ENCODE data around the gene FAM120A.
"Not testable (repeated sequence)": the region's sequence is repeated elsewhere in the genome, so short reads cannot be mapped to it uniquely, and the experiment has no call there.

The FAM120A gene

DNA sequence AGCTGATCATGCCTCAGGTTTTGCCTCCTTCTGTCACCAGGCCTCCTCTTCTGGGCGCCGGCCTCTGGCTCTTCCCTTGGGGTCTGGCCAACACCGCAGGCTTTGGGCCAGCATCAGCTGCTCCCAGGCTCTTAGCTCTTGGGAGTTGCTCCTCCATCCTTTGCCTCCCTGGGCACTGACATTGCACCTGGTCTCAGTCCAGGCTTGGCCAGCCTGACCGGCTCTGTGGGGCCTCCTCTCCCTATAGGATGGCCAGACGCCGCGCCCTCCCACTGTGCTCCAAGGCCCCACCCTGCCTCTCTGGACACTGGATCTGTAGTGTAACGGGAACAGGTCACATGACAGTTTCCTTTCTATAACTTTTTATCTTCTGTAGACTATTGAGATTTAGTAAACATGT lies 59.7 kb downstream of the FAM120A start:
- not testable (repeated sequence) for DNase-seq (ENCODE audit: low read depth in 2 of 2)

DNA sequence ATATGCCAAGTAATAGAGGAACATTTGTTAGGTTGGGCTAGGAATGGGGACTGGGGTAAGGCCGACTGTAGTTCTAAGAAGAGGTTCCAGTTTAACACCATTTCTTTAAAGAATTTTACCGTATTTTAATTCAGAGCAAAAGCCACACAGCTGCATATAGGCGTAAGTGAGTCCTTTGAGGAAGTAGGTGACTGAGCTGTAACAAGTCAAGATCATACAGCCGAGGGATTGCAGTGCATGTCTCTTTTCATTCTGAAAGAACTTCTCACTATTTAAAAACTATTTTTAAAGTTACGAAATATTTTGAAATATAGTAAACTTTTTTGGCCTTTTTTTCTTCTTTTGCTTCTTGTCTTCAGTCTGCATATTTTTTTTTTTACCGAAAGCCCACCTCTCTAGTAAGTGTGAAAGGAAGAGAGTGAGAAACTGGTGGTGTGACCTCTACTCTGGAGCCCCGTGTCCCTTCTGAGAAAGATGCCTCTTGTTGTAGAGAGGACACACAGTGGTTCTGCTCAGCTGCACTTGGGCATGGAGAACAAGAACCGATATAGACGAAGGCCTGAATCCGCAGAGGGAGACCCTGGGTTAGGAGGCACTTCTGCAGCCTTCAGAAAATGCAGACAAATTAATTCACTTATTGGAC lies 60.8 kb downstream of the FAM120A start:
- not testable (repeated sequence) for DNase-seq (ENCODE audit: low read depth in 2 of 2)

DNA sequence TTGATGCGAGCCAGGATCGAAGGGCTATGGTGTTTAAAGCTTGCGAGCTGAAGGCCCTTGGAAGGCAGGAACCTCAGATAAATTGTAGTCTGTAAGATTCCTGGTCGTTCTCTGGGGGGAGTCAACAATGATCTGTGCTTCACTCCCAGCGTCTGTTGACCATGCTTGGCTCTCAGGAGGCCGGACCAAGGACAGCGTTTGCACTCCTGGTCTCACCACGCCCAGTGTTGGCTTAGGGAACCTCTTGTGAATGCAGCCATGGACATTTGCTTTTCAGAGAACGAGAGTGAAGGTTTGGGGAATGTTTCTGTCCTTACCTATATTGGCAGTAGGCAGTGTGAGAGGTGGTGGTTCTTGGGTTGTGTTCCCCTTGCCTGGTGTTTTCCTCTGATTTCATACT lies 62.1 kb downstream of the FAM120A start:
- no peak for DNase-seq (ENCODE audit: low read depth in 2 of 2)

DNA sequence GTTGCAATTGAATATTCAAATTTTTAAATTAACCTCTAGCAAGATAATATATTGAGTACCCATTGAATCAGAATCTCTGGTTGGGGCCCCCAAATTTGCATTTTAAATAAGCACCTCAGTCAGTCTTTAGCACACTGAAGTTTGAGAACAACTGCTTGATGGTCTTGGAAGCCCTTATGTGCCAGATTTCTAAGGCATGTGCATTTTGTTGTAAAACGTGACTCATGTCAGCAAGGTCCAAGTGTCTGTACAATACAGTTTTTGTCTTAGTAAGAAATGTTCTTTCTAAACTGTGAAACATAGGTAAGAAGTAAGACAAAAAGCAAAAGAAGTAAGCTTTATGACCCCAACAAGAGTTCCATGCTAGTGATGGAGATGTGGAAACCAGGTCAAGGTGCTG lies 65.8 kb downstream of the FAM120A start:
- no peak for DNase-seq (ENCODE audit: low read depth in 2 of 2)

DNA sequence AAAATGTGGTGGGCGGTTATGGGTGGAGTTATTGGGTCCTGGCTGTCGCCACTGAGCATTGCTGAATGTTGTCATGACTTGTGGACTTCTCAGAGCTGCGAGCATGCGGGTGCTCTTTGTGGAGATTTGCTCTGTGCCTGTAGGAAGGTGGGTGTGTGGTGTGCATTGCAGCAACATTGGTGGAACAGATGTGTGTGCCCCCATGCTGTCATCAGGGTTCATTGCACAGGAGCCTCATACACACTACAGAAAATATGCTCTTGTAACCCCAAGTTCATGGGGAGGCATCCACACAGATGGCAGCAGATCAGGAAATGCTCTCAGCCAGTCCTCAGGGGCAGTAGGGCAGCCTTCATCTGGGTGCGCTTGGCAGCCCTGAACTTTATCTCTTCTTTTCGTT lies 69.0 kb downstream of the FAM120A start:
- no peak for DNase-seq (ENCODE audit: low read depth in 2 of 2)

DNA sequence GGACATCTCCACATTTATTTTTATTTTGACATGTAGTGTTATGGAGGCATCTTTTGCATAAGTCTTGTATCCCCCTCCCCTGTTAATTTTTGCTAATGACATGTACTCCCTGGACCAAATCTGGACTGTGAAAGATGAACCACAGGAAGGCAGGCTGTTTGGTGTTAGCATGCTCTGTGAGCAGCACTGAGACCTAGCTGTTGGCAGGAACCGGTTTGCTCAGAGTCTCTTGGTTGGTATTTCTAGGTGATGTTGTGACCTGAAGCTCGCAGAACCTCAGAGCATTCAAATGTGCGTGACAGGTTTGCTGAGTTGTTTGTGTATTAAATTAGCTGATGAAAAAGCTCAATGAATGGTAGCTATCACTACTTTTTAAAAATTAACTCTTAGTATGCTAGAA lies 71.3 kb downstream of the FAM120A start:
- DNase-seq (ENCODE audit: low read depth in 2 of 2): no peak

DNA sequence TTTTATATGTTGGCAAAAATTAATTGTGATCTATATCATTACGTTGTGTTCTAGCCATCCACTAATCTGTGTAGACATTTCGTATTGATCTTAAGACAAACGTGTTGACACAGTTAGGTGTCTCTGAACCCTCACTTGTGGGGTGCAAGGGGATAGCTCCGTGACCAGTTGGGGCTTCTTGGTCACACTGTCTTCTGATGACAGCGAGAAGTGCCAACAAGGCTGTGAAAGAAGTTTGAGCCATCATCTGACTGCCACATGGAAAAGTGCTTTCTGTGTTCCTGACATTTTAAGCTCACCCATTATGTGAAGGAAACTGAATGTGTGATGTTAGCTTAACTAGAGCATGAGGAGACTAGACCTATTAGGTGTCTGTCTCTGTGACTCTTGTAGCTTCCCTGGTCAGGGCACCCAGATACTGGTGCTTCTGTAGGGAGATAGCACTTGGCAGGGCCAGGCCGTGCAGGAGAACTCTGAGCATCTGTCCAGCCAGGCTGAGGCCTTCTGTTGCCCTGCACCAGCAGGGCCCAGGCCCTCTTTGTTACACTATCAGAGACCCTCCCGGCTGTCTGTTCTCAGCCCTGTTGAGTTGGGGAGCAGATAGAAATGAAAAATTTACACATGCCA lies 72.1 kb downstream of the FAM120A start:
- DNase-seq (ENCODE audit: low read depth in 2 of 2): no peak

DNA sequence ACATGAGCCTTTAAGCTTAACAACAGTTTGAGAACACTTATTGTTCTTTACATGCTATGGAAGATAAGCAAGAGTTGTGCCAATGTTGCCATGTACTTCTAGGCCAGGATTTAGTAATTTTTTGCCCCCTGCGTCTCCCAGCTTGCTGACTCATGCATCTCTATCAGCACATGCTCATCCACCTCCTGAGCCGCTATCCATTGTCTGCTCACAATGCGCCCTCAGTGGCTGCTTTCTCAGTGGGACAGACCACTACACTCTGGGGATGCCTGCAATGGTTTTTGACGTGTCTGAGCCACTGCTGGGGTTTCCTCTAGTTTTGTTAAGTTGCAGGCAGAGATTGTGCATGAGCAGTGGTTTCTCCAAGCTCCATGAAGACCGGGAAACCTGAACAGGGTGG lies 74.0 kb downstream of the FAM120A start:
- no peak for DNase-seq (ENCODE audit: low read depth in 2 of 2)

DNA sequence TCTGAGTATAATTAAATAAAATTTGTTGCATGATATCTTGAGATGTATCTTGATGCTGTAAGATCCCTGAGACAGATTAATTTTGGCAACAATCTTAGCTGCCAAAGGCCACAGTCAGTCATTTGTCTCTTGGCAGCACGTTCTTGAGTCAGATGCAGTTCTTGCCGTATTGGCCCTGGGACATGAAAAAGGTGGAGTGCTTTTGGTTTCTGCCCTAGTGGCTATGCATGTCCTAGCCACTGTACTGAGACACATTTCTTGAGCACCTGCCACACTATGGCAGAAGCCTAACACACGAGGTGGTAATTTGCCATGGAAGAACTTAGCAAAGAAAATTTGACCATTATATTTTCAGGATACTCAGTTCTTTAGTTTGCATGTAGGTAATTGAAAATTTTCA lies 79.9 kb downstream of the FAM120A start:
- no peak for DNase-seq (ENCODE audit: low read depth in 2 of 2)

DNA sequence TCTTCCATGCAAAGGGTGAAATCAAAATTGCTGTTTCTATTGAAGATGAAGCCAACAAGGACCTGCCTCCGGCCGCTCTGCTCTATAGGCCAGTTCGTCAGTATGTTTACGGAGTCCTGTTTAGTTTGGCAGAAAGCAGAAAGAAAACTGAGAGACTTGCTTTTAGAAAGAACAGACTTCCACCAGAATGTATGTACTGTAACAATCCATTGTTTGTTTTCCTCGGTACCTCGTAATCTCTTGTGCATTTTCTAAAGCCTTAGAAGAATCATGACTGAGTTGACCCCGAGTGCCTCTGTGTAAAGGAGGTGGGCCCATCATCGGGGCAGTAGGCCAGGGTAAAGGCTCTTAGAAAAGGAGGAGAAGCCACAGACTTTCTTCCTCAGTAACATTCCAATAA lies 80.7 kb downstream of the FAM120A start:
- DNase-seq (ENCODE audit: low read depth in 2 of 2): no peak

DNA sequence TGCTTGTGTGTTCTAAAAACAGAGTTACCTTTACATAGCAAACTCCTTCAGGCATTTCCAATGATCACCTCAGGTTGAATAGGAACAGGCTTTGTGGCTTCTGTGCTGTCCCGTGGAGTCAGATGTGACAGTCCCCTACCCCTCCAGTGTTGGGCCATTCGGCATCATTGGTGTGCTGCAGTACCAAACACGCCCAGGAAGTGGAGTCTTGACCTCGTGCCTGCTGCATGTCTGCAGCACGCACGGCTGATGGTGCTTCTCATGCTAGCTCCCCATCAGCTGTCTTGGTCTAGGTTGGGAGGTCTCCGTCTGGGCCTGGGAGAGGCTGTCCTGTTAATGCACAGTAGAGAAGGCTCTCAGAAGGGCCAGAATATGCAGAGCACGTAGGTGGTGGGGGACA lies 82.4 kb downstream of the FAM120A start:
- DNase-seq (ENCODE audit: low read depth in 2 of 2): no peak

DNA sequence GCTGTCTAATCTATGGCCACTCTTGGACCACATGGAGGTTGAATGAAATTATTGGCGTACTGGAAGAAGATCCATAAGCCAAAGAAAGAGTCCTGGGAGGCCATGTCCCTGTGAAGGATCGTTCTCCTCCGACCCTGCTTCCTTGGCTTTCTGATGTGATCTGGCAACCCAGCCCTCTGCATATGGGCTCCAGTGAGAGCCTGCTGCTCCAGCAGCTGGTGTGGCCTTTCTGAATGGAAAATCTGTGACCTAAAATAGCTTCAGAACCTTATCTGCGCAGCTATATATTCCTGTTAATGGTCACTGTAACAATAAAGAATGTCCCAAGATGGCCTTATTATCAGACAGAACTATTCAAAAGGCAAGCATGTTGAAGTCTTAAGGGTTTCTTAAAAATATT lies 84.7 kb downstream of the FAM120A start:
- DNase-seq (ENCODE audit: low read depth in 2 of 2): no peak

DNA sequence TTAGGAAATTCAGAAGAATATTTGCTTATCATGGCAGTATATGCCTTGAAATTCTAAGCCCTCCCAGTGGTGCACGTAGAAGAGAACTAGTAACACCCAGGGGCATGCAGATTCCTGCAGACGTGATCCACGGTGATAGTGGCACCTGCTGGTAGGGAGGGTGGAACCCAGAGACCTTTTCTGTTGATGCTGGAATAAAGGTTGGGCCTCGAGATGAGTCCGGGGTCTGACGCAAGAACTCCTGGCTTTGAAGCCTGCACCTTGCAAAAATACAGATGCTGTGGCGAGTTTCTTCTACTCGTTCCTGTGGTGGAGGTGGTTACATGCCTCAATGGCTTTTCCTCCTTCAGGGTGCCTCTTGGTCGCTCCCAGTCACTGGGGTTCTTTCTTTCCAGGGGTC lies 85.4 kb downstream of the FAM120A start:
- DNase-seq (ENCODE audit: low read depth in 2 of 2): no peak

DNA sequence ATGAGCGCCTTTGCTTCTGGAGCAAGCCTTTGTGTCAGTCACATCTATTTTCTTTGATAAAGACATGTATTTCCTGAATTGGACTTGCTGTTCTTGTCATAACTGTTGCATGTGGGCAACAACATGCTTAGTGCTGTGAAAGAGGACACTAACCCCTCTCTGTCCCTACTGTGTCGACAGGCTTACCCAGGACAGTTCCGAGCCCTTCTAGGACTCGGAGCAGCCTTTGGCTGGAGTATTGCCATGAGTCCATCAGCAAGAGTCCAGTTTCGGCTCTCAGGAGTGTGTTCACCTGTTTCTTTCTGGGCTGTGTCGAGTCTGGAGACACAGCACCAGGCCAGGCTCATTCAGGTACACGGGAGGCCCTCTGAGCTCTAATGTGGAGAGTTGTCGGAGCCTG lies 88.8 kb downstream of the FAM120A start:
- DNase-seq (ENCODE audit: low read depth in 2 of 2): no peak

DNA sequence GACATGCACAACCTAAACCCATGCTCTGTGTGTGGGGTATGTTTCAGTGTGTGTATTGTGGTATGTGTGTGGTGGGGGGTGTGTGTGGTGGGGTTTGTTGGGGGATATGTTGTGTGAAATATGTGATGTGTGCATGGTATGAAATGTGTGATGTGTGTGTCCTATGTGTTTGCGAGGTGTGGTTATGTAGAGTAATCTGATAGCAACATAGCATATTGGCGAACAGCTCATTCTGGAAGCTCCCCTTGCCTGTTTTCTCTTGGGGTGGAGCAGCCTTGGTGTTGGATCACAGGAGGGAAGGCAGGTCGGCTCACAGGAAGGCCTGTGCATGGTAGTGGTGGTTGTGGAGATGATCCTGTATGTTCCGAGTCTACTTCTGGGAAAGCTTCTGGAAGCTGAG lies 89.5 kb downstream of the FAM120A start:
- DNase-seq (ENCODE audit: low read depth in 2 of 2): no peak

DNA sequence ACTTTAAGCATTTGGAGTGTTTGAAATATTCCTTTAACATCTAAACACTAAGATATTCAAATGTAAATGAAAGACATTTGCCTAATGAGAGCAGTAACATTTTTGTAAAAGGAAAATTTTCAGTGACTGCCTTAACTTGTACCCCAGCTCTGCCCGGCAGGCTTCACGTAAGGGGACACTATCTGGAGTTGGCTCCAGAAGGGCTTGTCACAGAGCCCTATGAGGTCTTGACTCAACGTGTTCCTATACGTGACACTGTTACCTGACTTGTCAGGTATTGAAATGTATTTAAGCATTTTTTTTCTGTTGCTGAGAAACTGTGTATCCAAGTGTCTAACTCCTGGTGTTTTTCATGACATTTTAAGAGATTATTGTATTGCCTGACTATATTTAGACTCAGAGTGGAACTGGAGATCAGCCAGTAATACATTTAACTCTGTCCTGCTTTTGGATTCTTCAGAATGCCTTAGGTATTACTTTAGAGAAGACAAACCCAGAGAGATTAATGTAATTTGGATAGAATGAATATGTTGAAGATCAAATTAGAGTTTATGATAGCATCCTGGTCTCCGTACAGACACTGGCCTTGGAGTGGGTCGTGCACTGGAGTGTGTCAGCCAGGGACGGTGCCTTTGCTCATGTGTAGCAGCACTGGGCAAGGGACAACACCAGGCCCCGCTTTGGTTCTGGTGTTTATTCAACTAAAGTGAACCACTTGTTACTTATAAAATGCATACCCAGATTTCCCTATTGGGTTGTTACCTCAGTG lies 90.3 kb downstream of the FAM120A start:
- no peak for DNase-seq (ENCODE audit: low read depth in 2 of 2)

DNA sequence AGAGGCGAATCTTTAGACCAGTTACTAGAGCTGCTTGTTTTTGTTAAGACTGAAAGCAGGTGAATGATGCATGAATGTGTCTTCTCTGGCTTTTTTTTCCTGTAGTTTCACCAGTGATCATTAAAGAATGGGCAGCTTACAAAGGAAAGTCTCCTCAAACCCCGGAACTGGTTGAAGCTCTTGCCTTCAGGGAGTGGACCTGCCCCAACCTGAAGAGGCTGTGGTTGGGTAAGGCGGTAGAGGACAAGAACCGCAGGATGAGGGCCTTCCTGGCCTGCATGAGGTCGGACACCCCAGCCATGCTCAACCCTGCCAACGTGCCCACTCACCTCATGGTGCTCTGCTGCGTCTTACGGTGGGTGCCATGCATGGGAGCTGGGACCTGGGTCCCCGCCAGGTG lies 91.6 kb downstream of the FAM120A start:
- no peak for DNase-seq (ENCODE audit: low read depth in 2 of 2)

DNA sequence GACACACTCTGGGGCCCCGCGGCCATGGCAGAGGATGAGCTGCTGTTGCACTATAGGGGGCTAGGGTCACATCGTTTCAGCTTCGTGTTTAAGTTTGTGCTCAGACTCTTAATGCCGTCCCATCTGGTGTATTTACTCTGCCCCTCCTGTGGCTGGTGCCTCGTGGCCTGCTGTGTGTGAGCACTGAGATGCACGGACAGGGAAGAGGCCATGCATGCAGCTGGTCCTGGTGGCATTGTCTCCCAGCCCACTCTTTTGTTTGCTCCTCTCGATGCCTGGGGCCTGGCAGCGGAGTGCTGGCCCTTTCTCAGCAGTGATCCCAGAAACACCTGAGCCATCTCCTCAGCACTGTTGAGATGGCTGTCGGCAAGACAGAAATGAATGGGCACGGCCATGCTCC lies 94.9 kb downstream of the FAM120A start:
- no peak for DNase-seq (ENCODE audit: low read depth in 2 of 2)

DNA sequence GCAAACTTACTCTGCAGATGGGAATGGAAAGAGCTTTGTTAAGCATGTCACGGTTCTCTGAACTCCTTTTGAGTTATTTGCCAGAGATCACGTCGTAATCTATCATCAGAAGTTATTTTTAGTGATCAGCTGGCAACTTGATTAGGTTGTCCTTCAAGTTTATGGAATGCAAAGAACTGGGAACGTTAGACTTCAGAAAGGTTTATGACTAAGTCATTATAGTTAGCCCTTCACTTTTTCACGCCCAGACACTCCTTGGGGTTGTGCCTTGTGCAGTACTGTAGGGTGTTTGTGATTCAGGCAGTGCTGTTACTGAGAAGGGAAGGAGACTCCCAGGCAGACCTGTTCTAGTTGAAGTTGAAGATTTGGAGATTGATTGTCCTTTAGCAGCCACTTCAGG lies 98.1 kb downstream of the FAM120A start:
- no peak for DNase-seq (ENCODE audit: low read depth in 2 of 2)

DNA sequence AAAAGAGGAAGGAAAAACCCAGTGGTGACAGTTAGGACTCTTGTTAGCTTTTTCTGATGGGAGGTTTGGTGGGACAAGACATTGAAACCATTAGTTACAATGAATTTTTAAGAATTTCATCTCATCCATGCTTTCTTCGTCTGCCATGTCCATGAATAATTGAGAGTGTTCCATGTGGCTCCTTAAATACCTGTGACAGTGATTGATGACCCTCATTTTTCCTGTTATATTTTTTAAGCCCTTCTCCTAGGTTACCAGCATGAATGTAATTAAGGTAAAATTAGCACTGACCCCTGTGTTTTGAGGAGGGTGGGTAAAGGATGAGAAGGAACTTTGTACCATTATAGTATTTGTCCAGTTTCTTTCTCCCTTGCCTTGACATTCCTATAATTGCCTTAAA lies 101.4 kb downstream of the FAM120A start:
- no peak for DNase-seq (ENCODE audit: low read depth in 2 of 2)

DNA sequence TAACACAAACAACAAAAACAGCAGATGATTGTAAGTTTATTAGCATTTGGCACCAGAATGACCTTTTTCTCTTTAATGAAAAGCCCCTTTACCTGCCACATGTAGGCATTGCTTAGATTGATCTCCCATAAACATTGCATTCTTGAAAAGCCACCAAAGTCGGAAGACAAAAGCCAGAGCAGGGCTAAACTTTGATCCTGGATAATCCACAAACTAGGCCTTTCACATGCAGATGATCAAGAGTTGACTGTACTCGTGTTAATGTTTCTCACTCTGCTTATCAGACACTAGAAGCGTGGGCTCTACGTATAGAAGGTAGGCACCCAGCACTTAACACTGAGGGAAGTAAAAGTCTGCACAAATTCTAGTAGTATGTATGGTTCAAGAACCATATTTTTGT lies 103.9 kb downstream of the FAM120A start:
- DNase-seq (ENCODE audit: low read depth in 2 of 2): no peak

DNA sequence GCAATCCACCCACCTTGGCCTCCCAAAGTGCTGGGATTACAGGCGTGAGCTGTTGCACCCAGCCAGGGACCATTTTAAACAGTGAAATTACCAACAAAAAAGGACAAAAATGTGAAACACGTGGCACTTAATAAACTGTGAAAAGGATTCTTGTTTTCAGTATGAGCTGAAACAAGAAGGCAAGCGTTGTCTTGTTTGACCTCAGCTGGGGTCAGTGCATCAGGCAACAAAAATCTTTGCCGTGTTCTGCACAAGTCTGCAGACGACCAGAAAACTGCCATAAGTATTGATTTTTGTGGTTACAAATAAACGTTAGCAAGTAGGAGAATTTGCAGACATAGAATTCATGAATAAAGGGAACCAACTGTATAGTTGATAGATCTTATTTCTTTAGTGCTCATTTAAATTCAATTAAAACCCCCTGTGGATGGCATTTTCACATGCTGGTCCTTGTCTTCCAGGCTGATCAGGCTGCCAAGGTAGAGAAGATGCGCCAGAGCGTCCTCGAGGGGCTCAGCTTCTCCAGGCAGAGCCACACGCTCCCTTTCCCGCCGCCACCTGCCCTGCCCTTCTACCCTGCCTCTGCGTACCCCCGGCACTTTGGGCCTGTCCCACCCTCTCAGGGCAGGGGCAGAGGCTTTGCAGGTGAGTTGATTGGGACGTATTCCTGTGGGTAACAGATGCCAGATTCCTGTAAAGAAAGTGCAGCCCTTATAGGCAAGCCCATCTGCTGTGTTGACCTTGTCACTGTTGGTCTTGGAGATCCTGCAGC lies 106.1 kb downstream of the FAM120A start:
- no peak for DNase-seq (ENCODE audit: low read depth in 2 of 2)

DNA sequence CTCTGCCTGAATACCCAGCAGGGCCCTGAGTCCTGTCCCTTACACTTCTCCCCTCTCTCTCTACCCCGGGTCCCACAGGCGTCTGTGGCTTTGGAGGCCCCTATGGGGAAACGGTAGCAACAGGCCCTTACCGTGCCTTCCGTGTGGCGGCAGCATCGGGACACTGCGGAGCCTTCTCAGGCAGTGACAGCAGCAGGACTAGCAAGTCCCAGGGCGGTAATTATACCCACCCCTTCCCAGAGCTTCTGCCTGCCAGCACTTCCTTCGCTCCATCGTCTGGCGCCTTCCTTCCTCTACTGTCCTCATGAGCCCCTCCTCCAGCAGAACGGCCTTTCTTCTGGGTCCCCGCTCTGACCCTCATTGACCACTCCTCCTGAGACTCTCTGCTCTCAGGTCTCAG lies 107.0 kb downstream of the FAM120A start:
- DNase-seq (ENCODE audit: low read depth in 2 of 2): no peak

Data from stimulated activated CD8-positive, alpha-beta memory T cell treated with anti-CD3 and anti-CD28 coated beads, Interleukin-7, amount 100 ng/mL, for 1 hour (primary cell).